ES-I3 (cell line): Measurements from ENCODE around the gene THSD4.
"Not testable (repeated sequence)": the region's sequence is repeated elsewhere in the genome, so short reads cannot be mapped to it uniquely, and the experiment has no call there.

Experiments
- H3K36me3 ChIP-seq: 2 replicates; pipeline ENCODE4 v1.6.1; 2013; ENCODE audit warnings: mild to moderate bottlenecking, low read length, control low read depth, moderate library complexity; ENCODE audit not compliant: insufficient read depth
- H3K4me1 ChIP-seq: 2 replicates; pipeline ENCODE4 v1.6.1; 2013; ENCODE audit warnings: mild to moderate bottlenecking, control low read depth, low read length; ENCODE audit not compliant: insufficient read depth
- H3K9ac ChIP-seq: 2 replicates; pipeline ENCODE4 v1.6.1; 2013; ENCODE audit warnings: low read depth, mild to moderate bottlenecking, low read length, moderate library complexity
- H3K9me3 ChIP-seq: 2 replicates; pipeline ENCODE4 v1.6.1; 2013; ENCODE audit warnings: mild to moderate bottlenecking, low read length, moderate library complexity; ENCODE audit not compliant: control insufficient read depth, insufficient read depth

The THSD4 gene

GRCh38 chr15:71120428-71120944, 5.2 kb downstream of the THSD4 start:
- H3K9ac ChIP-seq: no peak overlapping the region
- peaks cover 8% of the 10 kb centered on the region for H3K4me1 ChIP-seq
- no peaks in the 10 kb centered on the region for H3K36me3 ChIP-seq
- no peaks in the 10 kb centered on the region for H3K9me3 ChIP-seq

- Histone ChIP-seq H3K9me3 (no peaks in the 10 kb centered on the region), H3K36me3 (no peaks in the 10 kb centered on the region), H3K4me1 (peaks cover 8% of the 10 kb centered on the region), H3K9ac (no peak overlapping the region)
Measured at GRCh38 chr15:71121442-71121841, 6.2 kb downstream of the THSD4 start.

DNA sequence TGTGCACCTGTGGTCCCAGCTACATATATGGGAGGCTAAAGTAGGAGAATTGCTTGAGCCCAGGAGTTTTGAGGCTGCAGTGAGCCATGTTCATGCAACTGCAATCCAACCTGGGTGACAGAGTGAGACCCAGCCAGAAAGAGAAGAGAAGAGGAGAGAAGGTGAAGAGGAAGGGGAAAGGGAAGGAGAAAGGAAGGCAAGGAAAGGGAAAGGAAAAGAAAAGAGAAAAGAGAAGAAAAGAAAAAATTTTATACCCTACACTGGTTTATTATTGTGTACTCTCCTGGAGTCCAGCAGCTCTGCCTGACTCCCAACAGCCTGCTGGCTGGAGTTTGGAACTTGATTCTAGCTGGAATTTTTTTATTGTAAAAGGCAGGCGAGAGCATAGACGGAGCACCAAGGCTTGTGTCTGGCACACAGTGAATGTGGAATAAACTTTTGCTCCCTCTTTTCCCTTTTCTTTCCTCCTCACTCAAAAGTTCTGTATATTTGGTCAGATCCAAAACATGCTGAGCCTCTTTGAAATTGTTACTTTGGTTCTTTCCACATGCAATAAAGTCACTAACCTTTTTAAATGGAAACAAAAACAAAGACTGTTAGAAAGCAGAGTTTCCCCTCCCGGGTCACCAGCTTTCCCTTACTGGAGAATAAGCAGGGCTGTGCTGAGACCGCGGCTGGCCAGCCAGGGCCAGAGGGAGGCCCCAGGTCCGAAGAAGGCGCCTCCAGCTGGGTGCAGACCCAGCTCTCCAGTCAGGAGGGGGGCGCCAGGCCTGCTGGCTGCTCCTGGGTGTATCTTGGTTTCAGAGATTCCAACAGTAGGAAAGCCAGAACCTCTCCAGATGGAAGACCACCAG, 9.9 kb downstream of the THSD4 start:
- Histone ChIP-seq H3K4me1 (peaks cover 7% of the 10 kb centered on the region), H3K9me3 (no peaks in the 10 kb centered on the region), H3K9ac (no peak overlapping the region), H3K36me3 (no peaks in the 10 kb centered on the region)

DNA sequence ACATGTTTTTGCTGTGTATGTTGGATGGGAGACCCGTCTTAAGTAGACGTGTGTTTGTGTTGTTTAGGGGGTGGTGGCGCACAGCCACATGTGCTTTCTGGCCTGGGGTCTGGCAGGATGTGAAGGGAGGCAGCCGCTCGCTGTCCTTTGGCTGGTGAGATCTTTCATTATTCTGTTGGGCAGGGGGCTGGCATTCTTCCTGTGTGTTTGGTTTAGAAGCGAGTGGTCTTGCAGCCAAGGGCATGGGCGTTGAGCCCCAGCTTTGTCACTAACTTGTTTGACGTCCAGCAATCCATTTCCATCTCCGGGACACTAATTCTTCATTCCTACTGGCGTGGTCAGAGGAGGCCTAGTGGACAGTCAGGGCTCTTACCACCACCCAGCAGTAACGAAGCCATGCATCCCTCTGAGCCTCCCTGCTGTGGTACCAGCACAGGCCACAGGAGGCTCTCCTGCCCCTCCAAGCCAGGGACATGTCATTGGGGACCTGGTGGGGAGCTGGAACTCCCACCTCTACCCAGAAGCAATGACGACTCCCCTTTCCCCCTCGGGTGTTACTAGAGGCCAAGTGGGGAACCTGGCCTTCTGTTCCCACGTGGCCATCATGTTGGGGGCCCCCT, 10.7 kb downstream of the THSD4 start:
- H3K36me3 ChIP-seq: no peaks in the 10 kb centered on the region
- no peaks in the 10 kb centered on the region for H3K9me3 ChIP-seq
- no peaks in the 10 kb centered on the region; the same call in 1 of the 2 replicates for H3K4me1 ChIP-seq
- no peak overlapping the region for H3K9ac ChIP-seq

DNA sequence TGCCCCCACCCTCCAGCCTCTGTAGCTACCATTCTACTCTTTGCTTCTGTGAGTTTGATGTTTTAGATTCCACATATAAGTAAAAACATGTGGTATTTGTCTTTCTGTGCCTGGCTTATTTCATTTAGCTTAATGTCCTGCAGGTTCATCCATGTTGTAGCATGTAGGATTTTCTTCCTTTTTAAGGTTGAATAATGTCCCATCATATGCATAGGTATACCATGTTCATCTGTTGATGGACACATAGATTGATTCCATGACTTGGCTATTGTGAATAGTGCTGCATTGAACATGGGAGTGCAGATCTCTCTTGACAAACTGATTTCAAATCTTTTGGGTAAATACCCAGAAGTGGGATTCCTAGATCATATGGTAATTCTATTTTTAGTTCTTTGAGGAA, 11.8 kb downstream of the THSD4 start:
- H3K36me3 ChIP-seq: no peaks in the 10 kb centered on the region
- no peaks in the 10 kb centered on the region; the same call in 1 of the 2 replicates for H3K4me1 ChIP-seq
- no peak overlapping the region for H3K9ac ChIP-seq
- no peaks in the 10 kb centered on the region for H3K9me3 ChIP-seq

- not testable (repeated sequence) for H3K9ac ChIP-seq, H3K4me1 ChIP-seq, H3K36me3 ChIP-seq, H3K9me3 ChIP-seq
Measured at GRCh38 chr15:71128159-71128558, 12.9 kb downstream of the THSD4 start.

DNA sequence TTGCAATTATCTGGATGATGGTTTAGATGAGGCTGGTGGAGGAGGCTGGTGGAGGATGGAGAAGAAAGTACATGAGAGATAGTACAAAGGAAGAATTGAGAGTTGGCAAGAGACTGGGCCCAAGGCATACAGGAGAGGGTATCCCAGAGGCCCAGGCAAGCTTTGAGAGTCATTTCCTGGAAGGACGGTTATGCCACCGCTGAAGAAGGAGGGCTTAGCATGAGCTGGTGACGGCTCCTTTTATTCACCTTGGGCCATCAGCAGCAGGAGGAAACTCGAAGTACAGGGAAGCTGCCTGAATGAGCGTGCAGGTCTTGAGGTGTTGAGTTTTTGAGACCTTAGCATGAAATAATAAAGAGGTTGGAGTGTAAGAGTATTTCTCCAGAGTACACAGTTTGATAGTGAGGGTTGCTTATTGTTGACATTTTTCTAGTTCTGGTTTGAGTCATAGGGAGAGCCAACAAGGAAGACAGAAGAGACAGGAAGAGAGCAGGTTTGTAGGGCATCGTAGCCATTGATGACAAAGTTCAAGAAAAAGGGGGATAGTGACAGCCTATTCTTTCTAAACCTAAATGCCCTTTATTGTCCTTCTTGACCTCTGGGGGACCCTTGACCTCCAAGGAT, 13.8 kb downstream of the THSD4 start:
- Histone ChIP-seq H3K9me3 (no peaks in the 10 kb centered on the region), H3K9ac (no peak overlapping the region), H3K36me3 (no peaks in the 10 kb centered on the region), H3K4me1 (peaks cover 11% of the 10 kb centered on the region)

DNA sequence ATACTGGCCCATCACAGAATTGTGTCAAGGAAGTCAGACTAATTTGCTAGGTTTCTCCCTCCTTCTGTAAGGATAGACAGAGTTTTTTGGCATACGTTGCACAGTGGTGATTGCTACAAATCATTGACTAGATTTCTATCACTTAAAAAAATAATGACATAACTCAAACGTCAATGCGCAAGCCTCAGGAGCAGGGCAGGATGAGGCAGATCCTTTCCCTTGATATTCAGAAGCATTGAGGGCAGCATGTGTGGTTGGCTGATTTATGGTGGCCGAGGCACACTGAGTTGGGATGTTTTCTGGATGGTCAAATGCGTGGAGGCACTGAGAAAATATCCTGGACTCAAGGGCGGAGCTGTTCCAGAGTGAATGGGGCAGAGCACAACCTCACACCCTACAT, 14.4 kb downstream of the THSD4 start:
- no peaks in the 10 kb centered on the region for H3K9me3 ChIP-seq

DNA sequence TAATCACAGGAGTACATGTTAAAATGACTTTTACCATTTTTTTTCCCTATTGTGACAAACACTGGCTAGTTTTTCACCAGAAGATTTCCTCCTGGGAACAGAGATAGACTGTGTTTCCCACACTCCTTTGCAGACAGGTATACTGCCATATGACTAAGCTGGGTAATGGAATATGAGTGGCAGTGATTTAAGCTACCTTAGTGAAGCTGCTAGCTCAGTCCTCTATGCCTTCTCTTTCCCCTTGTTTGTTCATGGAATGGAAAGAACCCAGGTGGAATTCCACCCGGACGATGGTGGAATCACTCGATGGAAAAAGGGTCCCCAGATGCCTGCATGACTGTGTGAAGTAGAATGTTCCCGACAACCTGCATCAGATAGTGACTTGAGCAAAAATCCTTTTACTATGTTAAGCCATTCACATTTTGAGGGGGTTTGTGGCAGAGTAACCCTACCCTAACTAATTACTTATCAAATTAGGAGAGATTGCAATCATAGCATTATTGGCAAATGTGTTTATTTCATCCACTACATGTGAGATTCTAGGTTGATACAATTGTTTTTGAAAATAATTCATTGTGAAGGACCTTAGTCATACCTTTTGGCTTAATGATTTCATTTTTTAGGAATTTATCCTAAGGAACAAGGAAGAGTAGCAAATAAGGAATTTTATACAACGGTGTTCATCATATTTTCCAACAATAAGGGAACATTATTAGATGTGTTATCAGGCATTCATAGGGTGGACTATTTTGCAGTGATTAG, 16.5 kb downstream of the THSD4 start:
- no peak overlapping the region for H3K9ac ChIP-seq
- H3K9me3 ChIP-seq: no peaks in the 10 kb centered on the region
- H3K36me3 ChIP-seq: no peaks in the 10 kb centered on the region
- H3K4me1 ChIP-seq: peaks cover 22% of the 10 kb centered on the region

More for the DNA sequence above, 14.4 kb downstream of the THSD4 start:
- H3K9ac ChIP-seq: no peak overlapping the region
- no peaks in the 10 kb centered on the region for H3K36me3 ChIP-seq
- peaks cover 15% of the 10 kb centered on the region for H3K4me1 ChIP-seq

- Histone ChIP-seq H3K9me3 (no peaks in the 10 kb centered on the region), H3K36me3 (no peaks in the 10 kb centered on the region), H3K4me1 (peaks cover 27% of the 10 kb centered on the region), H3K9ac (no peak overlapping the region)
Measured at GRCh38 chr15:71133747-71134472, 18.6 kb downstream of the THSD4 start.

- no peaks in the 10 kb centered on the region for H3K9me3 ChIP-seq
Measured at GRCh38 chr15:71136159-71136783, 21.0 kb downstream of the THSD4 start.

GRCh38 chr15:71136793-71137518, 21.7 kb downstream of the THSD4 start:
- no peak overlapping the region for H3K9ac ChIP-seq
- no peaks in the 10 kb centered on the region for H3K9me3 ChIP-seq
- H3K4me1 ChIP-seq: peaks cover 27% of the 10 kb centered on the region

More at GRCh38 chr15:71136159-71136783, 21.0 kb downstream of the THSD4 start:
- H3K9ac ChIP-seq: no peak overlapping the region
- H3K36me3 ChIP-seq: no peaks in the 10 kb centered on the region
- H3K4me1 ChIP-seq: peaks cover 27% of the 10 kb centered on the region

GRCh38 chr15:71138473-71138872, 23.2 kb downstream of the THSD4 start:
- no peaks in the 10 kb centered on the region for H3K9me3 ChIP-seq
- no peak overlapping the region for H3K9ac ChIP-seq
- H3K4me1 ChIP-seq: peaks cover 22% of the 10 kb centered on the region
- H3K36me3 ChIP-seq: no peaks in the 10 kb centered on the region

More at GRCh38 chr15:71136793-71137518, 21.7 kb downstream of the THSD4 start:
- H3K36me3 ChIP-seq: no peaks in the 10 kb centered on the region
